Spleen (tissue), 11 donors: ENCODE data around the gene REXO4. TPM values are rescaled to one million over a fixed set of nuclear protein-coding genes. Genes with fewer than 3 reads are reported as not detected.

Source experiments
- DNase-seq: peaks from one replicate; pipeline ENCODE4 v3.0.0-alpha.2; 2020
- H3K27ac ChIP-seq, 8 donors: fragments of 200-600 bp; sonication (generic) in 7 of 8; 1 replicate in 4 of 8; 2 replicates in 4 of 8; pipeline versions ENCODE4 v1.5.0 to v1.8.0; 2016 to 2021; ENCODE audit warnings: inconsistent platforms in 4 of 8, mild to moderate bottlenecking in 4 of 8, moderate library complexity in 1 of 8
- H3K27me3 ChIP-seq, 7 donors: fragments of 200-600 bp; sonication (generic) in 6 of 7; replicated peaks in 1 of 7; 1 replicate in 4 of 7; 2 replicates in 3 of 7; pipeline versions ENCODE4 v1.5.0 to v1.8.0; 2016 to 2021; ENCODE audit warnings: inconsistent platforms in 3 of 7, mild to moderate bottlenecking in 1 of 7
- H3K36me3 ChIP-seq, 6 donors: fragments of 200-600 bp; sonication (generic) in 5 of 6; 1 replicate in 4 of 6; 2 replicates in 2 of 6; pipeline versions ENCODE4 v1.5.0 to v1.8.0; 2016 to 2021; ENCODE audit warnings: inconsistent platforms in 2 of 6
- H3K4me1 ChIP-seq, 6 donors: fragments of 200-600 bp; sonication (generic) in 5 of 6; 1 replicate in 3 of 6; 2 replicates in 3 of 6; pipeline versions ENCODE4 v1.5.0 to v1.8.0; 2016 to 2021; ENCODE audit warnings: inconsistent platforms in 3 of 6
- H3K4me3 ChIP-seq, 8 donors: fragments of 200-600 bp; sonication (generic) in 7 of 8; 1 replicate in 4 of 8; 2 replicates in 4 of 8; pipeline versions ENCODE4 v1.5.0 to v1.8.0; 2016 to 2021; ENCODE audit warnings: inconsistent platforms in 4 of 8, mild to moderate bottlenecking in 4 of 8, moderate library complexity in 2 of 8
- H3K9me3 ChIP-seq, 8 donors: fragments of 200-600 bp; sonication (generic) in 7 of 8; 1 replicate in 4 of 8; 2 replicates in 4 of 8; pipeline versions ENCODE4 v1.5.0 to v1.8.0; 2016 to 2021; ENCODE audit warnings: inconsistent platforms in 4 of 8
- POLR2A ChIP-seq, 3 donors: fragments of 450-650 bp; IDR thresholded peaks; one replicate each; pipeline ENCODE4 v1.5.1; 2017; ENCODE audit warnings: antibody characterized with exemption in 3 of 3, mild to moderate bottlenecking in 1 of 3
- POLR2AphosphoS5 ChIP-seq, 3 donors: sonication (generic); formaldehyde crosslinking; IDR thresholded peaks; one replicate each; pipeline ENCODE4 v1.5.1; 2017; ENCODE audit warnings: antibody characterized with exemption in 3 of 3
- WGBS, 5 donors: extraction: QIAGEN DNeasy Blood & Tissue Kit in 3 of 5; methylation state at CpG; one replicate each; pipeline versions ENCODE4 v1.1.5 to v1.1.7; 2013 to 2018; 5-methylcytosine and 5-hydroxymethylcytosine counted together
- intact Hi-C: fragments of 100-400 bp; cut with DNase I; formaldehyde crosslinking; loops from one replicate; pipeline ENCODE4 v1.15.0; 2023; ENCODE audit warnings: low total_unique reads
- polyA plus RNA-seq, 3 donors: library from polyadenylated mRNA; stranded (reverse); fragments of 200-250 nt; gene quantifications; one replicate each; pipeline ENCODE4 v1.2.1, GENCODE V29; 2013
- total RNA-seq, 7 donors: library from RNA; depleted of rRNA in 3 of 7; stranded (reverse); fragments of >200 nt in 3 of 7; fragmentation: NEBNext Ultra II Directional in 4 of 7; extraction: Animal tissue kit (Norgen Biotek cat#: 25700) in 4 of 7; gene quantifications; one replicate each; pipeline versions ENCODE4 v1.1.0 to v1.2.1, GENCODE V29; 2016 to 2021
- TF ChIP-seq, protein P1 (sequence below), 11 experiments: fragments of 200-600 bp in 7 of 11; fragments of 450-650 bp in 4 of 11; sonication (generic) in 4 of 11; IDR thresholded peaks in 8 of 11; conservative IDR thresholded peaks in 3 of 11; 1 replicate in 7 of 11; 2 replicates in 4 of 11; pipeline versions ENCODE4 v1.4.0 to v1.8.0; 2016 to 2021; ENCODE audit warnings: antibody characterized with exemption in 11 of 11, inconsistent platforms in 4 of 11, mild to moderate bottlenecking in 1 of 11
- donor health status: healthy with polysubstance abuse.
- donor health status: DM: no; HTN: no; CAD: no; lungs with moderate emphysema.
- donor health status: DM: no; HTN: no; CAD: no.
- donor health status: Bipolar disorder and iron deficiency.
- donor health status: healthy.
- donor health status: DM: no; HTN: no; CAD: no.
- donor health status: DM: yes; HTN: yes; CAD: no.

Gene REXO4
- total and polyA plus RNA-seq, 10 donors = 20.0 to 25.8 (median 22.6) TPM

DNA sequence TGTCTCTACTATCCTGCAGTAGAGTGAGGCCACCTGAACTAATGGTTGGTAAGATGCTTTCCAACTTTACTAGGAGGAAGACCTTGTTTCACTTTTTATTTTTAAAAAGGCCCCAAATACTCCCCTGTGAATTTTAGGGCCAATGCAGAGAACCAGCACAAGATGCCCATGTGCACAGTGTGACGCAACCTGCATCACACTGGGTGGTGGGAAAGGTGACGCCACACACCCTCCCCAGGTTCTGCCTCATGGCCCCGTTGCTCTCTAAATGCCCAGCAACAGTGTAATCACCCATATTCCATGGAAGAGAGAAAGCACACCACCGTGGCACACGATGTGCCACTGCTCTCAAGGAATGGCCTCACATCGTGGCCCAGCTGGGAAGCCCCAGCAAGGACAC, 48.4 kb downstream of the REXO4 start:
- H3K36me3 ChIP-seq = peaks cover 0 to 91% (median 37%) of the 10 kb centered on the region in 6 donors
- intact Hi-C loops = no loop called here
- H3K27me3 ChIP-seq = no peaks in the 10 kb centered on the region
- H3K4me3 ChIP-seq = peak overlapping the region in 1 of 8 donors; percentile 47
- H3K9me3 ChIP-seq = no peaks in the 10 kb centered on the region
- TF ChIP-seq, protein P1, sequence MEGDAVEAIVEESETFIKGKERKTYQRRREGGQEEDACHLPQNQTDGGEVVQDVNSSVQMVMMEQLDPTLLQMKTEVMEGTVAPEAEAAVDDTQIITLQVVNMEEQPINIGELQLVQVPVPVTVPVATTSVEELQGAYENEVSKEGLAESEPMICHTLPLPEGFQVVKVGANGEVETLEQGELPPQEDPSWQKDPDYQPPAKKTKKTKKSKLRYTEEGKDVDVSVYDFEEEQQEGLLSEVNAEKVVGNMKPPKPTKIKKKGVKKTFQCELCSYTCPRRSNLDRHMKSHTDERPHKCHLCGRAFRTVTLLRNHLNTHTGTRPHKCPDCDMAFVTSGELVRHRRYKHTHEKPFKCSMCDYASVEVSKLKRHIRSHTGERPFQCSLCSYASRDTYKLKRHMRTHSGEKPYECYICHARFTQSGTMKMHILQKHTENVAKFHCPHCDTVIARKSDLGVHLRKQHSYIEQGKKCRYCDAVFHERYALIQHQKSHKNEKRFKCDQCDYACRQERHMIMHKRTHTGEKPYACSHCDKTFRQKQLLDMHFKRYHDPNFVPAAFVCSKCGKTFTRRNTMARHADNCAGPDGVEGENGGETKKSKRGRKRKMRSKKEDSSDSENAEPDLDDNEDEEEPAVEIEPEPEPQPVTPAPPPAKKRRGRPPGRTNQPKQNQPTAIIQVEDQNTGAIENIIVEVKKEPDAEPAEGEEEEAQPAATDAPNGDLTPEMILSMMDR (IDR thresholded peaks at IDR 0.05 in 8 of 11, conservative IDR thresholded peaks at IDR 0.05 in 3 of 11) = no peak
- TF ChIP-seq POLR2AphosphoS5 (IDR thresholded peaks at IDR 0.05) (no peak), POLR2A (IDR thresholded peaks at IDR 0.05) (no peak)
- H3K27ac ChIP-seq = peak overlapping the region in 7 of 8 donors; percentile 27 to 85 (median 77)
- H3K4me1 ChIP-seq = peaks cover 53 to 91% (median 74%) of the 10 kb centered on the region in 6 donors
- DNase-seq = no peak
- WGBS, 5 donors = 68 to 84% (median 79%) methylated on average over 6 of the region's 6 CpGs

DNA sequence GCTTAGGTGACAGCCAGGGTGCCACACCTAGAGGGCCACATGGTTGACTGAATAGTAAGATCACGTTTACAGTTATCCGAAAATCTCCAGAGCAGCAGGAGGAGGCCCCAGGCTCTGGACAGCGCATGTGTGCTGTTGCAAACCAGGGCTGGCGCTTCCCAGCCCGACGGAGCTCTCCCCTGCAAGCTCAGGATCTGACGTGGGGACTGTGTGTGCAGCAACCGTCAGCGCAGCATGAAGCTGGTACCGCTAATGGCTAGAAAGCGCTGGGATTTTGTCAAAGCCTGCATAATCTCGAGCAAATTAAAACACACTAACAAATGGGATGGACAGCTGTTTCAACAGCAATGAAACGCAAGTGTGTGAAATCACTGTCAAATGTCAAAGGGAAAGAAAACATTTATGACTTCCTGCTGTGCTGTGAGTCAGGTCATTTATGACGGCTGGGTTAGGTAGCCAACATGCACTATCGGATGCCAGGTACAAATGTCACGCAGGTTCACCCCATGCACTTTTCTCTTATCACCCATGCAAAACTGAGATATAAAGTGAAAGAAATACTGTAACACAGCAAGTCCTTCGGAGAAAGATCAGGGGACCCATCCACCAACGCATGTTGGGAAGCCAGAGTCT, 49.4 kb downstream of the REXO4 start:
- H3K27ac ChIP-seq = peak overlapping the region in 4 of 8 donors; percentile 41 to 85 (median 83)
- intact Hi-C loops = no loop called here
- no peak overlapping the region for H3K4me3 ChIP-seq
- DNase-seq = no peak
- WGBS, 5 donors = 76 to 81% (median 78%) methylated on average over 18 of the region's 18 CpGs
- no peaks in the 10 kb centered on the region for H3K9me3 ChIP-seq
- TF ChIP-seq, protein P1 (IDR thresholded peaks at IDR 0.05 in 8 of 11, conservative IDR thresholded peaks at IDR 0.05 in 3 of 11) = no peak
- TF ChIP-seq POLR2AphosphoS5 (IDR thresholded peaks at IDR 0.05) (no peak), POLR2A (IDR thresholded peaks at IDR 0.05) (no peak)
- peaks cover 0 to 99% (median 47%) of the 10 kb centered on the region in 6 donors for H3K36me3 ChIP-seq
- H3K4me1 ChIP-seq = peaks cover 46 to 81% (median 64%) of the 10 kb centered on the region in 6 donors
- no peaks in the 10 kb centered on the region for H3K27me3 ChIP-seq

DNA sequence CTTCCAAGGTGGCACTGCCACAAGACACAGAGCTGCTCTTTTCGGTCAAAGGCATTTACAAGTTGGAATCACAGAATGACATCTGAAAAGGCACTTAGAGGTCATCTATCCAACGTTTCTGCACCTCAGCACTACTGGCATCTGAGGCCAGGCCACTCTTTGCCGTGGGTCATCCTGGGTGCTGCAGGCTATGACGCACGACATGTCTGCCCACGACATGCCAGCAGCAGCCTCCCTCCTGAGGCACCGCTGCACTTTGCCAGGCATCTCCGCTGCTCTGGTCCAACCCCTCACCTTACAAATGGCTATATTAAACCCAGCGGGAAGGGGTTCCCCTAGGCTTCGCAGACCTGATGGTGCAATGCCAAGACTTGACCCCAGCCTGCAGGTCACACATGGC, 50.0 kb downstream of the REXO4 start:
- Histone ChIP-seq H3K4me3 (no peak overlapping the region), H3K4me1 (peaks cover 42 to 75% (median 58%) of the 10 kb centered on the region in 6 donors), H3K27me3 (no peaks in the 10 kb centered on the region), H3K9me3 (no peaks in the 10 kb centered on the region), H3K36me3 (peaks cover 0 to 99% (median 50%) of the 10 kb centered on the region in 6 donors), H3K27ac (peak overlapping the region in 1 of 8 donors; percentile 16)
- WGBS, 5 donors = 87 to 94% (median 89%) methylated on average over 10 of the region's 10 CpGs
- TF ChIP-seq POLR2A (IDR thresholded peaks at IDR 0.05) (no peak), POLR2AphosphoS5 (IDR thresholded peaks at IDR 0.05) (peak in 1 of 3 donors; percentile 7)
- TF ChIP-seq, protein P1 (IDR thresholded peaks at IDR 0.05 in 8 of 11, conservative IDR thresholded peaks at IDR 0.05 in 3 of 11) = no peak
- DNase-seq = no peak
- intact Hi-C loops = no loop called here

DNA sequence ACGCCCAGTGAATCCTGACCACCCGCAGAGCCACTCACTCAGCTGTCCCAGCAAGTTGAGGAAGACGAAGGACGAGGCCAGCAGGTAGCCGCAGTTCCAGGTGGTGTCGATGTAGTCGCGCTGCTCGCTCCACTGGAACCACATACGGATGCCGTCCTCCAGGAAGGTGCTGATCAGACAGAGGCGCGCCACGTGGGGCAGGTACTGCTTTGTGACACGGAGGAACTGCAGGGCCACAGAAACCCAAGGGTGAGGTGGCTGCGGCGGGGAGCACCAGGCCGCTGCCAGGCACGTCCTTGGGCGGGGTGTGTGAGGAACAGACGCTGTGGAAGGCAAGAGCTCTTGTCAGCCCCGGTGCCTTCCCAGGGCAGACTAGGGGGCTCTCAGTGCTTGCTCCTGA, 50.6 kb downstream of the REXO4 start:
- intact Hi-C loops = no loop called here
- WGBS, 5 donors = 89 to 95% (median 93%) methylated on average over 22 of the region's 22 CpGs
- Histone ChIP-seq H3K27ac (no peak overlapping the region), H3K27me3 (no peaks in the 10 kb centered on the region), H3K4me3 (no peak overlapping the region), H3K9me3 (no peaks in the 10 kb centered on the region), H3K36me3 (peaks cover 0 to 99% (median 54%) of the 10 kb centered on the region in 6 donors), H3K4me1 (peaks cover 37 to 69% (median 54%) of the 10 kb centered on the region in 6 donors)
- no peak for DNase-seq
- TF ChIP-seq, protein P1 (IDR thresholded peaks at IDR 0.05 in 8 of 11, conservative IDR thresholded peaks at IDR 0.05 in 3 of 11) = no peak
- TF ChIP-seq POLR2AphosphoS5 (IDR thresholded peaks at IDR 0.05) = no peak
- no peak for TF ChIP-seq POLR2A (IDR thresholded peaks at IDR 0.05)
